Occipital lobe (tissue), 2 donors: ENCODE data around the gene WBP2. TPM values are rescaled to one million over a fixed set of nuclear protein-coding genes. Genes with fewer than 3 reads are reported as not detected.
A peak's percentile ranks its signal among the peaks of the same experiment; 100 is the strongest.
"Not testable (repeated sequence)": the region's sequence is repeated elsewhere in the genome, so short reads cannot be mapped to it uniquely, and the experiment has no call there.

ENCODE experiments used
- DNase-seq: peaks from one replicate; lab custom pipeline; 2025; lab: John Stamatoyannopoulos, UW
- total RNA-seq: library from RNA; depleted of rRNA; stranded (reverse); fragments of >200 nt; gene quantifications from one replicate; pipeline ENCODE4 v1.2.3, GENCODE V29; 2014

WBP2 gene
- total RNA-seq, 1 donor from 2014 or later = 25.9 TPM

- not testable (repeated sequence) for DNase-seq
Observed at GRCh38 chr17:75868730-75869281, 13.7 kb upstream of the WBP2 start.

- not testable (repeated sequence) for DNase-seq
Observed at GRCh38 chr17:75865404-75866188, 10.5 kb upstream of the WBP2 start.

GRCh38 chr17:75864887-75865286, 9.8 kb upstream of the WBP2 start:
- DNase-seq = not testable (repeated sequence)

- no peak for DNase-seq
Observed at GRCh38 chr17:75864448-75864871, 9.3 kb upstream of the WBP2 start.

GRCh38 chr17:75861927-75862317, 6.8 kb upstream of the WBP2 start:
- DNase-seq = no peak

- DNase-seq = not testable (repeated sequence)
Observed at GRCh38 chr17:75859358-75859757, 4.2 kb upstream of the WBP2 start.

GRCh38 chr17:75856062-75856756, 1.1 kb upstream of the WBP2 start:
- DNase-seq = no peak

DNA sequence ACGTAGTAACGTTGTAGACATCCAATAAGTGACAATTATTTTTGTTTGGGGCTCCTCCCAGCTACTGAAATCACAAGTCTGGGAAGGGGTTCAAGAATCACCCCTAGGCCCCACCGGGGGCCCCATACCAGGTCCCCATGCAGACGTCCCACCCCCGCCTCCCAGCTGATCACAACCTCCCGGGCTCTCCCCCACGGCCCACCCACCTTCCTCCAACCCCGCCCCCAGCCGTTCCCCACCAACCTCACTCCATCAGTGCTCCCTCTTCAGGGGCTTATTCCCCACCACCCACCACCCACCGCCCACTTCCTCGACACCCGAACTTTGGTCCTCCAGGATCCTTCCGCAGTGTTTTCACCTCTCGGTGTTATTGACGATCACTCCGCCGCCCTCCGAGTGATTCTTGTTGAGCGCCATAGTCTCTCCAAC, 240 bp downstream of the WBP2 start:
- DNase-seq = no peak

DNA sequence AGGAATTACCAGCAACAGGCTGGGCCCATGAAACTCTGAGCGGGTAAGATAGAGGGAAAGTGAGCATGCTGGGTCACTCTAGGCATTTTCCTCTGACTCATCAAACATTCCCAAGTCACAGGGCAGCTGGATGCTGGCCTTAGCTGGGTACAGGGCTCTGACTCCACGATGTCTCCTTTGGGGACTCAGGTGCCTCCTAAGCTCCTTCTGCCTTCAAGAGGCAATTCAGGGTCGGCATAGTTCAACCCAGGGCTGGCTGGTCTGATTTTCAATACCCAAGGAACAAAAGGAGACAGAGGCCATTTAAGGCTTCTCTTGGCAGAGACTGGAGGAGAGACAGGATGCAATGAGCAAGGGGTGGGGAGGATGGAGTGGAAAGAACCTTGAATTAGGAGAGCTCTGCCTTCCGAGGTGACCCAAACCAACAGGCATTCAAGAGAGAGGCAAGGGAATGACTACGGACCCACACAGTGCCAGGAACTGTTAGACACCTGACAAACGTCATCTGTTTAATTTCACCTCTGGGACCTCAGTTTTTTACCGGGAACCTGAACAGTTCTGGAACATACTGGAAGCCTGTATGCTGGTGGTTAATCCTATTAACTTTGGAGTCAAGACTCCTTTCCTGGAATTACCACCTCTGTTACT, 910 bp downstream of the WBP2 start:
- DNase-seq = no peak

- DNase-seq = no peak
Observed at GRCh38 chr17:75853433-75853832, 1.7 kb downstream of the WBP2 start.

GRCh38 chr17:75851693-75851991, 3.5 kb downstream of the WBP2 start:
- DNase-seq = not testable (repeated sequence)

DNA sequence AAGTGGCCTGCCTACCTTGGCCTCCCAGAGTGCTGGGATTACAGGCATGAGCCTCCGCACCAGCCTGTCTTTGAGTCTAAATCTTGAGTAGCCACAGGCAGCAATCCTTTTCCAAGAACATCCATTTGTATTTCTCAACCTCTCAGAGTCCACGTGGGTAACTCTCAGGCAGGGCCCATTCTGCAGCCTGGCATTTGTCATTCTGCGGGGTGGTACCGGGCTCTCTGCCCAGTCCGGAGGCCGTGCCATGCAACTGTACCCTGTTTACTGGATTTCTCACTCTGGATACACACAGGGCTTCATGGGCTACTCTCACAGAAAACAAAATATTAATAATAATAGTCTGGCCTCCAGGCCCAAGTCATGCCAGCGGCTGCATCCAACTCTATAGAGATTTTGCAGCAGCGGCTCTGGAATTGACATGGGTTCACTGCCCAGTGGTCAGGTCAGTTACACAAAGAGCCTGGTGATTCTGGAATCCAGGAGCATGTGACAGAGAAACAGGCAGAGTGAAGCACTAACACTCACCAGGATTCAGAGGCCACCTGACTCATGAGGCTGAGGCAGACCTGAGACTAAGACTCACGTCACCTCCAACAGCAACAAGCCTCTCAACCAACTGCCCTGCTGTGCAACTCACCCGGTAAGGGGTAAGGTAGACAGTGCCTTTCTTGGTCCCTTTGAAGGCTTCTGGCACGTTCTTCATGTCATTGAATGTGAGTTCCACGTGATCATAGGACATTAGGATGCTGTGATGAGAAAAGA, 4.0 kb downstream of the WBP2 start:
- no peak for DNase-seq

GRCh38 chr17:75849724-75850123, 5.4 kb downstream of the WBP2 start:
- no peak for DNase-seq

DNA sequence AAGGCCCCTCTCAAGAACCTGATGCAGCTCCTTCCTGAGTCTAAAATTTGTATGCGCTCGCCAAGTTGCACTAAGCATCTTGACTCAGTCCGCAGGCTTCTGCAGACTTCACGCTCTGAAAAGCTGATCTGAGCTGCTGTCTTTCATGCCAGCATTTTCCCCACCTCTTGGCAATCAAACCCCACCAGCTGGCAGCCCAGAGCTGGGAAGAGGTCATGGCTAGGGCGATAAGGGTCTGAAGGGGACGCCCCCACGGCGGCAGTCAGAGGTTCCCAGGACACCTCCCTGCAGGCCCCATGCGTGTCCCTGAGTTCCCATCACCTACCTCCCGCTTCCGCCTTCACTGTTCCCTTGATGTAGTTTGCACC, 5.9 kb downstream of the WBP2 start:
- DNase-seq = no peak

- peak; percentile 46 for DNase-seq
Observed at GRCh38 chr17:75848523-75849278, 6.4 kb downstream of the WBP2 start.

DNA sequence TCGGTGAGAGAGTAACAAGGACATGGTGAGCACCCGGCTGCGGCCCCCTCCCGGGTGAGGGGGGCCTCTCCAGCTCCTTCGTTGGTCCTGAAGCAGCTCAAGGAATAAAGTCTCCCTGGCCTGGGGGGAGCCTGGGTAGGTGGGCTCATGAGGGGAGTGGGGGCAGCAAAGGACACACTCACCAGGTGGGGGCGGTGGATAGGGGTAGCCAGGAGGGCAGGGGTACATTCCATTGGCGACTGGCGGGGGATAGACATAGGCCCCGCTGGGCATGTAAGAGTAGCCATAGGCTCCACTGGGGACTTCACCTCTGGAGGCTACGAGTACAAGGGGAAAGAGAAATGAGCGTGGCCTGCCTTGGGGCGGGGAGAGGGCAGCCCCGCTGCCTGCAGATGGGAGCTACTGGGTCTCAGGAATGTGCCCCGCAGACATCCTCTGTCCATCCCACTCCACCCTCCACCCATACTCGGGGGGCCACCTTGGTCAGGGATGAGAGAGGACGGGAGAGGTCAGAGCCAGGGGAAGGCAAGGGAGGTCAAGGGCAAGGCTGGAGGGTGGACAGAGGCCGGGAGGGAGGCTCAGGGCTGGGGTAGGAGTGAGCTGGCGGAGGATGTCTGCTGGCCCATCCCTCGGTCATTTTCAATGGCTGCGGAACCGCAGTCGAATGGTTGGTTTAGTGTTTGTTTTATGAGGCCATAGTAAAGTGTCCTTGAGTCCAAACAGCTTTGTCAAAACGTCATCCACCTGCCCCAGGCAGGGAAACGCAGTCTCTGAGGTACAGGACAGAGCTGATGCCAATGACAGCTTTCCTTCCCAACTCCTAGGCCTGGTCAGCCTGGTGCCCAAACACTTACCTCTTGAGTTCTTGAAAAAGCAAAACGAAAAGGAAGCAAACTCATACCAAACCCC, 7.3 kb downstream of the WBP2 start:
- DNase-seq = no peak

DNA sequence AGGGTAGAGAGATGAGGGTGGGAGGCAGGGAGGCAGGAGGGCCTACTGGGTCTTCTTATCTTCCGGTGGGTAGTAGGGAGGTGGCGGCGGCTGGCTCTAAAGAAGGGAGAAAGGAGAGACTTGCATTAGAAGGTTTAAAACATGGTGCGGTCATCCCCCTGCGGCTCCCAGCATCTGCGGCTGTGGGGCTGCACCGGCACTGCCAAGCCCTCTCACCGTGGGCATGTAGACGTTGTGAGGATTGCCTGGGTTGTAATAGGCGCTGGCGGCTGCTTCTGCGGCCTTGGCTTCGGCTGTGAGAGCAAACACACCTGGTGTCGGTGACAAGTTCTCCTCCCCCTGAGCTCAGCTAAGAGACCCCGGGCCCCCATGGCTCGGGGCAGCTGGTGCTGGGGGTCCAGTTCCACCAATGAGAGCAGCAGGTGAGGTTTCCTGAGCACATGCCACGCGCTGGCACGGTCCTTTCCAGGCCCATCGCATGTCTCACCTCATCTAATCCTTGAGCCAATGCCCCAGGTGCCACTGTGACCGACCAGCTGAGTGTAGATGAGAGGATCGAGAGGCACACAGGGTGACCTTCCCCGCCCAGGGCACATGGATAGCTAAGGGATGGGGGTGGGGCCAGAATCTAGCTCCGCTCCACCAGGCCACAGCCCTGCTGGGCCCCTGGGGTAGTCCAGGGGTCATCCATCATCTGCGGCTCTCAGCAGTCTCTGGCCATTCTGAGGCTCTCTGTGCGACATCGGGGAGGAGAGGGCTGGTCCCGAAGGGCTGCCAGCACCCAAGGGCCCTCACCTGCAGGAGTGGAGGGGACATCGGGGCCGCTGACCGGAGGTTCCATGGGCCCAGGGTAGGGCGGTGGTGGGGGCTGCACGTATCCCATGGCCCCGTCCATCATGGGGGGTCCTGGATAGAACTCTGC, 8.2 kb downstream of the WBP2 start:
- DNase-seq = no peak

- DNase-seq = no peak
Observed at GRCh38 chr17:75845933-75846691, 9.0 kb downstream of the WBP2 start.
